NCI-H2171 (cell line): Measurements from ENCODE around the gene FOS.
"Not testable (repeated sequence)": the region's sequence is repeated elsewhere in the genome, so short reads cannot be mapped to it uniquely, and the experiment has no call there.

Experiments used
- DNase-seq: peaks from one replicate; lab custom pipeline; 2025; lab: John Stamatoyannopoulos, UW

The FOS gene

GRCh38 chr14:75278422-75279152, at the start of gene FOS:
Gene FOS, plus strand, starts transcription at chr14:75278828. Its CDS starts 155 bp downstream, at chr14:75278983.
- peak; percentile 91 for DNase-seq

- no peak for DNase-seq
These were observed 48.9 kb upstream of the FOS start for GRCh38 chr14:75229661-75230139.

- no peak for DNase-seq
These were observed 48.4 kb upstream of the FOS start for GRCh38 chr14:75230140-75230792.

- no peak for DNase-seq
These were observed 47.3 kb upstream of the FOS start for GRCh38 chr14:75231320-75231719.

- no peak for DNase-seq
These were observed 46.4 kb upstream of the FOS start for GRCh38 chr14:75232191-75232590.

GRCh38 chr14:75232597-75232996, 46.0 kb upstream of the FOS start:
- DNase-seq, result no peak

- no peak for DNase-seq
These were observed 44.2 kb upstream of the FOS start for GRCh38 chr14:75234173-75235115.

- DNase-seq, result not testable (repeated sequence)
These were observed 43.4 kb upstream of the FOS start for GRCh38 chr14:75235198-75235597.

GRCh38 chr14:75236467-75236866, 42.2 kb upstream of the FOS start:
- DNase-seq, result no peak

- DNase-seq, result no peak
These were observed 41.7 kb upstream of the FOS start for GRCh38 chr14:75236901-75237419.

- DNase-seq, result no peak
These were observed 39.7 kb upstream of the FOS start for GRCh38 chr14:75238756-75239455.

GRCh38 chr14:75240781-75241180, 37.8 kb upstream of the FOS start:
- no peak for DNase-seq

GRCh38 chr14:75242546-75243273, 35.9 kb upstream of the FOS start:
- peak; percentile 53 for DNase-seq

GRCh38 chr14:75244121-75244520, 34.5 kb upstream of the FOS start:
- no peak for DNase-seq

GRCh38 chr14:75246546-75247285, 31.9 kb upstream of the FOS start:
- no peak for DNase-seq

- DNase-seq, result no peak
These were observed 31.2 kb upstream of the FOS start for GRCh38 chr14:75247286-75247922.

- DNase-seq, result no peak
These were observed 30.7 kb upstream of the FOS start for GRCh38 chr14:75247939-75248338.

- peak; percentile 90 for DNase-seq
These were observed 29.2 kb upstream of the FOS start for GRCh38 chr14:75249251-75249957.

- no peak for DNase-seq
These were observed 28.7 kb upstream of the FOS start for GRCh38 chr14:75249958-75250336.
